ENCODE results near the gene NXNL1. TPM values are rescaled to one million over a fixed set of nuclear protein-coding genes. Genes with fewer than 3 reads are reported as not detected.
A peak's percentile ranks its signal among the peaks of the same experiment; 100 is the strongest.

Gene NXNL1
- total and polyA plus RNA-seq, 2 of the 13 experiments (the other 11 are each of a cell fraction or from before 2014, with no cell fraction given) = not detected

DNA sequence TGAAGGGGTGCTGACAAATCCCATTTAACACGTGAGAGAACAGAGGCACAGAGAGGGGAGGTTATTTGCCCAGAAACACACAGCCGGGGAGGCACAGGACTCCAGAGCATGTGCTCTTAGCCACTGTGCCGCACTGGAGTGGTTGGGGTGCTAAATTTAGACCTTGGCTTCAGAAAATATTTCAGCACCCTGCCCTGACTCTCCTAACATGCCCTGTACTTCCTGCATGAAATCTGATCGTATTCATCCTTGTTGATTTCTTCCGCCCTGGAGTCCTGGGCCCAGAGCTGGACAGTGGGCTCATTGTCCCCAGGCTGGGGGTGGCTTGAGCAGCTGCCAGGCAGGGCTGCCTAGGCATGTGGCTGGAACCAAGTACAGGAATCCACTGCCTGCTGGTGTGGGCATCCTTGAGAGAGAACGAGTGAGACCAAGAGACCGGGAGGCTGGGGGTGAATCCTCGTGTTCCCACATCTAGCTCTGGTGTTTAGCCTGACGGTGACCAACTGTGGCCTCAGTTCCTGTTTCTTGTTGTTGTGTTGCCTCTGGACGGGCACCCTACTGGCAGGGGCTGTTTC, 14.9 kb upstream of the NXNL1 start (continued):
- TF ChIP-seq, protein P1, sequence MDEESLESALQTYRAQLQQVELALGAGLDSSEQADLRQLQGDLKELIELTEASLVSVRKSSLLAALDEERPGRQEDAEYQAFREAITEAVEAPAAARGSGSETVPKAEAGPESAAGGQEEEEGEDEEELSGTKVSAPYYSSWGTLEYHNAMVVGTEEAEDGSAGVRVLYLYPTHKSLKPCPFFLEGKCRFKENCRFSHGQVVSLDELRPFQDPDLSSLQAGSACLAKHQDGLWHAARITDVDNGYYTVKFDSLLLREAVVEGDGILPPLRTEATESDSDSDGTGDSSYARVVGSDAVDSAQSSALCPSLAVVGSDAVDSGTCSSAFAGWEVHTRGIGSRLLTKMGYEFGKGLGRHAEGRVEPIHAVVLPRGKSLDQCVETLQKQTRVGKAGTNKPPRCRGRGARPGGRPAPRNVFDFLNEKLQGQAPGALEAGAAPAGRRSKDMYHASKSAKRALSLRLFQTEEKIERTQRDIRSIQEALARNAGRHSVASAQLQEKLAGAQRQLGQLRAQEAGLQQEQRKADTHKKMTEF (CRISPR knock-in tag; IDR thresholded peaks at IDR 0.05) = no peak; the same call in 1 of the 2 replicates
- TF ChIP-seq ZNF451 (CRISPR knock-in tag; IDR thresholded peaks at IDR 0.05) (peak; percentile 21; the same call in 1 of the 2 replicates), TRIM24 (CRISPR knock-in tag; IDR thresholded peaks at IDR 0.05) (no peak), CREM (IDR thresholded peaks at IDR 0.05) (peak; percentile 25; the same call in 1 of the 2 replicates), CREM (CRISPR knock-in tag; IDR thresholded peaks at IDR 0.05) (no peak), TEAD2 (CRISPR knock-in tag; IDR thresholded peaks at IDR 0.05) (no peak), ZNF552 (CRISPR knock-in tag; IDR thresholded peaks at IDR 0.05; ENCODE audit: borderline replicate concordance) (no peak), ZFYVE20 (CRISPR knock-in tag; IDR thresholded peaks at IDR 0.05; ENCODE audit: borderline replicate concordance, low read depth) (no peak), ZNF737 (CRISPR knock-in tag; IDR thresholded peaks at IDR 0.05; ENCODE audit: borderline replicate concordance) (no peak), EP300 (IDR thresholded peaks at IDR 0.05; ENCODE audit: low read depth in 2 of 2, low read length in 2 of 2) (peak in 1 of 2 experiments; percentile 52; a peak in 2 of 4 replicates), EP300 (CRISPR knock-in tag; IDR thresholded peaks at IDR 0.05; ENCODE audit: borderline replicate concordance) (peak; percentile 64), RBFOX2 (IDR thresholded peaks at IDR 0.05; ENCODE audit: low read depth, low read length) (peak; percentile 29; the same call in 1 of the 2 replicates), NFE2 (CRISPR knock-in tag; IDR thresholded peaks at IDR 0.05) (no peak), MIXL1 (CRISPR knock-in tag; IDR thresholded peaks at IDR 0.05) (peak; percentile 18; the same call in 1 of the 2 replicates), KAT2B (IDR thresholded peaks at IDR 0.05; ENCODE audit: borderline replicate concordance, low read depth, low read length) (no peak), KDM4B (CRISPR knock-in tag; IDR thresholded peaks at IDR 0.05) (0 out of 2 replicates have a peak, but pooled peaks have one; percentile 42), ZNF33A (CRISPR knock-in tag; IDR thresholded peaks at IDR 0.05; ENCODE audit: borderline replicate concordance) (no peak), ARNTL (CRISPR knock-in tag; IDR thresholded peaks at IDR 0.05) (no peak), ZNF615 (CRISPR knock-in tag; IDR thresholded peaks at IDR 0.05; ENCODE audit: borderline replicate concordance) (no peak), PPARG (CRISPR knock-in tag; conservative IDR thresholded peaks at IDR 0.05) (no peak), ZBTB1 (CRISPR knock-in tag; IDR thresholded peaks at IDR 0.05; ENCODE audit: borderline replicate concordance) (no peak), ZKSCAN8 (CRISPR knock-in tag; IDR thresholded peaks at IDR 0.05; ENCODE audit: borderline replicate concordance) (peak; percentile 60; the same call in 1 of the 2 replicates), ZNF713 (CRISPR knock-in tag; IDR thresholded peaks at IDR 0.05) (no peak), MAFK (conservative IDR thresholded peaks at IDR 0.05 in 1 of 2, IDR thresholded peaks at IDR 0.05 in 1 of 2; ENCODE audit: low read length in 2 of 2) (no peak), HMGA1 (CRISPR knock-in tag; conservative IDR thresholded peaks at IDR 0.05) (no peak), MIER2 (CRISPR knock-in tag; IDR thresholded peaks at IDR 0.05) (no peak), TCF12 (IDR thresholded peaks at IDR 0.05) (no peak), TCF12 (CRISPR knock-in tag; IDR thresholded peaks at IDR 0.05) (no peak), ZNF3 (CRISPR knock-in tag; IDR thresholded peaks at IDR 0.05) (no peak), SSRP1 (CRISPR knock-in tag; IDR thresholded peaks at IDR 0.05) (no peak), ZNF761 (CRISPR knock-in tag; conservative IDR thresholded peaks at IDR 0.05) (peak; percentile 39; the same call in 1 of the 2 replicates)
- TF ChIP-seq, protein P2, sequence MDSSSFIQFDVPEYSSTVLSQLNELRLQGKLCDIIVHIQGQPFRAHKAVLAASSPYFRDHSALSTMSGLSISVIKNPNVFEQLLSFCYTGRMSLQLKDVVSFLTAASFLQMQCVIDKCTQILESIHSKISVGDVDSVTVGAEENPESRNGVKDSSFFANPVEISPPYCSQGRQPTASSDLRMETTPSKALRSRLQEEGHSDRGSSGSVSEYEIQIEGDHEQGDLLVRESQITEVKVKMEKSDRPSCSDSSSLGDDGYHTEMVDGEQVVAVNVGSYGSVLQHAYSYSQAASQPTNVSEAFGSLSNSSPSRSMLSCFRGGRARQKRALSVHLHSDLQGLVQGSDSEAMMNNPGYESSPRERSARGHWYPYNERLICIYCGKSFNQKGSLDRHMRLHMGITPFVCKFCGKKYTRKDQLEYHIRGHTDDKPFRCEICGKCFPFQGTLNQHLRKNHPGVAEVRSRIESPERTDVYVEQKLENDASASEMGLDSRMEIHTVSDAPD (CRISPR knock-in tag; IDR thresholded peaks at IDR 0.05) = 0 out of 2 replicates have a peak, but pooled peaks have one; percentile 29

Data from HepG2 (cell line).